LHCN-M2 (cell line): Measurements from ENCODE around the gene TLN1. TPM values are rescaled to one million over a fixed set of nuclear protein-coding genes. Genes with fewer than 3 reads are reported as not detected.

Experiments used
- DNase-seq: peaks from one replicate; pipeline ENCODE4 v3.0.0-alpha.2; 2012; ENCODE audit warnings: low read depth
- total RNA-seq: library from RNA; depleted of rRNA; stranded (reverse); fragments of >200 nt; gene quantifications from 2 replicates; pipeline ENCODE4 v1.2.3, GENCODE V29; 2014

The TLN1 gene
- total RNA-seq, 1 experiment from 2014 or later: 356 TPM

GRCh38 chr9:35755071-35755470 is 23.1 kb upstream of the TLN1 start:
- no peak for DNase-seq

- DNase-seq: no peak
These were observed 22.3 kb upstream of the TLN1 start, which contains the start of gene MSMP for GRCh38 chr9:35754264-35754663. TSS of gene MSMP (minus strand) at chr9:35754276. CDS start at chr9:35754129, 147 bp downstream.

GRCh38 chr9:35753466-35753865 is 21.5 kb upstream of the TLN1 start:
- DNase-seq: no peak

- DNase-seq: no peak
These were observed 18.2 kb upstream of the TLN1 start for GRCh38 chr9:35750256-35750531.

- peak; percentile 12 for DNase-seq
These were observed 17.7 kb upstream of the TLN1 start for GRCh38 chr9:35749515-35750255.

GRCh38 chr9:35748858-35749514 is 17.0 kb upstream of the TLN1 start, which contains the start of the genes GBA2 and RGP1:
TSS of gene GBA2 (minus strand) at chr9:35749228. CDS start at chr9:35748704, 524 bp downstream.
TSS of gene RGP1 (plus strand) at chr9:35749287. CDS start at chr9:35749756, 469 bp downstream.
- peak; percentile 66 for DNase-seq

GRCh38 chr9:35748242-35748857 is 16.4 kb upstream of the TLN1 start:
- DNase-seq: no peak

GRCh38 chr9:35746583-35746982 is 14.6 kb upstream of the TLN1 start:
- peak; percentile 8 for DNase-seq

GRCh38 chr9:35745569-35745968 is 13.6 kb upstream of the TLN1 start:
- no peak for DNase-seq

- DNase-seq: no peak
These were observed 12.0 kb upstream of the TLN1 start for GRCh38 chr9:35743880-35744518.

GRCh38 chr9:35743452-35743851 is 11.5 kb upstream of the TLN1 start:
- no peak for DNase-seq

GRCh38 chr9:35741740-35742139 is 9.7 kb upstream of the TLN1 start:
- DNase-seq: peak; percentile 69

GRCh38 chr9:35740243-35740642 is 8.2 kb upstream of the TLN1 start:
- DNase-seq: no peak

- no peak for DNase-seq
These were observed 6.9 kb upstream of the TLN1 start for GRCh38 chr9:35738924-35739323.

- peak; percentile 80 for DNase-seq
These were observed 6.2 kb upstream of the TLN1 start for GRCh38 chr9:35738186-35738585.

- no peak for DNase-seq
These were observed 5.1 kb upstream of the TLN1 start for GRCh38 chr9:35737143-35737542.

- peak; percentile 75 for DNase-seq
These were observed 4.2 kb upstream of the TLN1 start for GRCh38 chr9:35736201-35736633.

GRCh38 chr9:35734096-35734495 is 2.1 kb upstream of the TLN1 start:
- DNase-seq: peak; percentile 9

- peak; percentile 70 for DNase-seq
These were observed 976 bp upstream of the TLN1 start for GRCh38 chr9:35732800-35733541.

GRCh38 chr9:35731415-35732184 is 395 bp downstream of the TLN1 start:
- peak; percentile 7 for DNase-seq

- peak; percentile 6 for DNase-seq
These were observed 1.5 kb downstream of the TLN1 start for GRCh38 chr9:35730486-35730854.
